A549 treated with DMSO at 1 μM for 4 hours (cell line): ENCODE data around the gene TICRR. TPM values are rescaled to one million over a fixed set of nuclear protein-coding genes. Genes with fewer than 3 reads are reported as not detected.

Source experiments
- total RNA-seq: library from RNA; stranded (reverse); fragments of 200-300 nt; extraction: Qiagen RNA extraction; gene quantifications from 5 replicates; pipeline ENCODE4 v1.2.3, GENCODE V29; 2022; ENCODE audit warnings: low read depth

Gene TICRR
- 12.9 to 16.4 TPM (median 14.2 TPM) in 5 replicates for total RNA-seq

GRCh38 chr15:89575146-89575655, at the start of gene TICRR:
Gene TICRR (plus strand): TSS chr15:89575469. CDS start chr15:89575587, 118 bp downstream.

GRCh38 chr15:89654847-89655805, 79.9 kb downstream of the TICRR start, which contains the start of gene KIF7:
Gene KIF7 (minus strand): TSS chr15:89655467. CDS start chr15:89652930, 2,537 bp downstream.

Other genes with a start within 250 kb of the TICRR start
- 45.6 to 54.7 TPM (median 53.7 TPM) in 5 replicates for gene POLG, start 240.6 kb upstream of the TICRR start, total RNA-seq
- 33.6 to 42.7 TPM (median 35.6 TPM) in 5 replicates for gene RHCG, start 78.9 kb upstream of the TICRR start, total RNA-seq
- gene KIF7, start 80.0 kb downstream of the TICRR start, total RNA-seq, result 3.9 to 4.9 TPM (median 4.3 TPM) in 5 replicates
- 0.05 to 0.17 TPM (median 0.08 TPM) in 4 of 5 replicates, not detected in the other for gene PLIN1, start 103.9 kb downstream of the TICRR start, total RNA-seq
- 5.9 to 7.3 TPM (median 6.6 TPM) in 5 replicates for gene PEX11A, start 115.3 kb downstream of the TICRR start, total RNA-seq
- 0.13 to 0.21 TPM (median 0.19 TPM) in 5 replicates for gene WDR93, start 115.3 kb downstream of the TICRR start, total RNA-seq
- gene MESP1, start 175.8 kb downstream of the TICRR start, total RNA-seq, result 2.7 to 8.0 TPM (median 6.3 TPM) in 5 replicates
- gene MESP2, start 200.9 kb downstream of the TICRR start, total RNA-seq, result 0.37 to 0.65 TPM (median 0.62 TPM) in 5 replicates
- gene ANPEP, start 239.4 kb downstream of the TICRR start, total RNA-seq, result 28.0 to 36.2 TPM (median 32.4 TPM) in 5 replicates